Measurements from ENCODE around the gene ODAD3. TPM values are rescaled to one million over a fixed set of nuclear protein-coding genes. Genes with fewer than 3 reads are reported as not detected.

ODAD3 gene
- total and polyA plus RNA-seq, 2 of the 13 experiments (the other 11 are each of a cell fraction or from before 2014, with no cell fraction given) = 0.04 to 0.08 TPM

GRCh38 chr19:11382898-11383705 lies 51.8 kb downstream of the ODAD3 start (continued):
- TF ChIP-seq ZNF20 (CRISPR knock-in tag; IDR thresholded peaks at IDR 0.05) = no peak
- 0 out of 2 replicates have a peak, but pooled peaks have one; percentile 71 for TF ChIP-seq ZNF572 (CRISPR knock-in tag; IDR thresholded peaks at IDR 0.05)
- TF ChIP-seq SMC3 (IDR thresholded peaks at IDR 0.05; ENCODE audit: low read length) = peak; percentile 3; the same call in 1 of the 2 replicates
- peak; percentile 31; the same call in 1 of the 2 replicates for TF ChIP-seq THAP11 (CRISPR knock-in tag; IDR thresholded peaks at IDR 0.05)
- 0 out of 2 replicates have a peak, but pooled peaks have one; percentile 28 for TF ChIP-seq GATAD1 (CRISPR knock-in tag; IDR thresholded peaks at IDR 0.05)
- no peak for TF ChIP-seq CEBPG (CRISPR knock-in tag; IDR thresholded peaks at IDR 0.05)
- no peak for TF ChIP-seq BRCA1 (CRISPR knock-in tag; IDR thresholded peaks at IDR 0.05)
- no peak for TF ChIP-seq REXO4 (CRISPR knock-in tag; IDR thresholded peaks at IDR 0.05; ENCODE audit: borderline replicate concordance)
- no peak for TF ChIP-seq REST (IDR thresholded peaks at IDR 0.05; ENCODE audit: borderline replicate concordance in 1 of 2, low read depth in 1 of 2, low read length in 2 of 2)
- peak; percentile 13; the same call in 1 of the 2 replicates for TF ChIP-seq E2F5 (CRISPR knock-in tag; conservative IDR thresholded peaks at IDR 0.05)
- TF ChIP-seq SRSF9 (IDR thresholded peaks at IDR 0.05; ENCODE audit: borderline replicate concordance, insufficient read depth, low read depth, low read length, poor library complexity, severe bottlenecking) = no peak
- no peak for TF ChIP-seq TRIM22 (IDR thresholded peaks at IDR 0.05)
- no peak for TF ChIP-seq ZNF33B (CRISPR knock-in tag; IDR thresholded peaks at IDR 0.05)
- TF ChIP-seq ZNF552 (CRISPR knock-in tag; IDR thresholded peaks at IDR 0.05; ENCODE audit: borderline replicate concordance) = no peak
- no peak for TF ChIP-seq TOPORS (CRISPR knock-in tag; IDR thresholded peaks at IDR 0.05)
- no peak for TF ChIP-seq MLX (CRISPR knock-in tag; IDR thresholded peaks at IDR 0.05)
- no peak for TF ChIP-seq HCFC1 (IDR thresholded peaks at IDR 0.05; ENCODE audit: low read depth, low read length)
- TF ChIP-seq CREB1 (IDR thresholded peaks at IDR 0.05) = no peak
- TF ChIP-seq CREB1 (CRISPR knock-in tag; IDR thresholded peaks at IDR 0.05) = no peak
- TF ChIP-seq KDM1A (CRISPR knock-in tag; IDR thresholded peaks at IDR 0.05) = peak; percentile 92
- no peak for TF ChIP-seq ZNF703 (CRISPR knock-in tag; IDR thresholded peaks at IDR 0.05; ENCODE audit: borderline replicate concordance)
- 0 out of 2 replicates have a peak, but pooled peaks have one; percentile 46 for TF ChIP-seq ZNF766 (CRISPR knock-in tag; IDR thresholded peaks at IDR 0.05; ENCODE audit: borderline replicate concordance)
- no peak for TF ChIP-seq MYNN (CRISPR knock-in tag; IDR thresholded peaks at IDR 0.05; ENCODE audit: low read depth)
- no peak for TF ChIP-seq KAT8 (CRISPR knock-in tag; IDR thresholded peaks at IDR 0.05)
- TF ChIP-seq MAZ (IDR thresholded peaks at IDR 0.05; ENCODE audit: borderline replicate concordance, low read depth, low read length) = no peak
- TF ChIP-seq MAZ (CRISPR knock-in tag; IDR thresholded peaks at IDR 0.05; ENCODE audit: low read depth) = no peak; the same call in none of the 2 replicates
